SK-N-MC (cell line): ENCODE data around the gene PCSK6.
"Not testable (repeated sequence)": the region's sequence is repeated elsewhere in the genome, so short reads cannot be mapped to it uniquely, and the experiment has no call there.

Experiments
- DNase-seq: peaks from one replicate; pipeline ENCODE4 v3.0.0-alpha.2; 2011; ENCODE audit warnings: low read depth, low spot score
- H3K27ac ChIP-seq: fragments of 200-600 bp; sonication (generic); 2 replicates; pipeline ENCODE4 v1.5.1; 2016; ENCODE audit warnings: mixed run types
- H3K36me3 ChIP-seq: fragments of 200-600 bp; sonication (generic); 2 replicates; pipeline ENCODE4 v1.6.1; 2017; ENCODE audit warnings: antibody characterized with exemption, low read length, mixed read lengths; ENCODE audit not compliant: insufficient read depth
- H3K4me3 ChIP-seq: fragments of 200-600 bp; sonication (generic); 2 replicates; pipeline ENCODE4 v1.5.1; 2016
- H3K9ac ChIP-seq: fragments of 200-600 bp; sonication (generic); 2 replicates; pipeline ENCODE4 v1.8.0; 2017; ENCODE audit warnings: mixed run types, mixed read lengths; ENCODE audit not compliant: insufficient read length
- H3K9me3 ChIP-seq: fragments of 200-600 bp; sonication (generic); 2 replicates; pipeline ENCODE4 v1.6.1; 2017; ENCODE audit warnings: low read depth, mild to moderate bottlenecking, antibody characterized with exemption, low read length, moderate library complexity, mixed read lengths
- EZH2 ChIP-seq: fragments of 200-600 bp; sonication (generic); IDR thresholded peaks from one replicate; pipeline ENCODE4 v1.6.1; 2017; ENCODE audit warnings: antibody characterized with exemption
- FOXP2 ChIP-seq: optimal IDR thresholded peaks from 2 replicates; pipeline ENCODE3; 2011; ENCODE audit warnings: mild to moderate bottlenecking, moderate library complexity; ENCODE audit not compliant: insufficient read depth; ENCODE audit errors: extremely low read length, control extremely low read depth
- POLR2AphosphoS5 ChIP-seq: IDR thresholded peaks from 2 replicates; pipeline ENCODE4 v1.6.1; 2012; ENCODE audit warnings: mild to moderate bottlenecking, low read depth, low read length, borderline replicate concordance

PCSK6 gene

DNA sequence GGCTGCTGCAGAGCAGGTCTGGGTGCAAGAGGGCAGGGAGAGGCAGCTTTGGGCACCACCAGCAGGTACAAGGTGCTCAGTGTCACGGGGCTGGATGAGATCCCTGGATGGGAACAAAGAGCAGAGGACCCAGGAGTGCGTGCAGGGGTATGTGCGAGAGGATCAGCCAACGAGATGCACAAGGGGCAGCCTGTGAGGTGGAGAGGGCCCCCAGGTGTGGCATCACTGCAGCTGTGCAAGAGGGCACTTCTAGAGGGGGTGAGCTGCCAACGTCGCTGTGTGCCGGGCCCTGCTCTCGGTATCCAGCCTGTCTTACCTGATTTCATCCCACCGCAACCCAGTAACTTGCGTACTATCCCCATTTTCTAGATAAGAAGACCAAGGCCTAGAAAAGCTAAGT lies 127.1 kb downstream of the PCSK6 start:
- Histone ChIP-seq H3K9me3 (peaks cover 2% of the 10 kb centered on the region; the same call in 1 of the 2 replicates), H3K4me3 (no peak overlapping the region), H3K9ac (no peak overlapping the region), H3K27ac (no peak overlapping the region), H3K36me3 (peaks cover 12% of the 10 kb centered on the region)
- no peak for DNase-seq
- TF ChIP-seq POLR2AphosphoS5 (no peak), FOXP2 (no peak), EZH2 (no peak)

DNA sequence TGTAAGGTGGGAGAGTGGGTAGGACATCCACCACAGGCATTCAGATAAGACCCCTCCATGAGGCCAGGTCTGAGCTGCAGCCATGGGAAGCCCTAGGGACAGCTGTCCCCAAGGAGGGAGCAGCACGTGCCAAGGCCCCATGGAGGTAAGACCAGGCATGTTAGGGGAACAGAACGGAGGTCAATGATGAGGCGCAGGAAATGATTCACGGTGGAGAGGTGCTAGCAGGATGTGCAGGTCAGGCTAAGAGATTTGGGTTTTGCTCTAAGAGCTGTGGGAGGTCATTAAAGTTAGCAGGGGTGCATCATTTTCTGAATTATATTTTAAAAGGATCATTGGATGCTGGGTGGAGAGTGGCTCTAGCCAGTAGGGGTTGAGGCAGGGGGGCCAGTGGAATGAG lies 128.1 kb downstream of the PCSK6 start:
- no peak for DNase-seq
- TF ChIP-seq FOXP2: no peak
- TF ChIP-seq POLR2AphosphoS5: no peak
- no peak for TF ChIP-seq EZH2
- Histone ChIP-seq H3K27ac (no peak overlapping the region), H3K9ac (no peak overlapping the region), H3K36me3 (peaks cover 12% of the 10 kb centered on the region), H3K9me3 (peaks cover 2% of the 10 kb centered on the region; the same call in 1 of the 2 replicates), H3K4me3 (no peak overlapping the region)

DNA sequence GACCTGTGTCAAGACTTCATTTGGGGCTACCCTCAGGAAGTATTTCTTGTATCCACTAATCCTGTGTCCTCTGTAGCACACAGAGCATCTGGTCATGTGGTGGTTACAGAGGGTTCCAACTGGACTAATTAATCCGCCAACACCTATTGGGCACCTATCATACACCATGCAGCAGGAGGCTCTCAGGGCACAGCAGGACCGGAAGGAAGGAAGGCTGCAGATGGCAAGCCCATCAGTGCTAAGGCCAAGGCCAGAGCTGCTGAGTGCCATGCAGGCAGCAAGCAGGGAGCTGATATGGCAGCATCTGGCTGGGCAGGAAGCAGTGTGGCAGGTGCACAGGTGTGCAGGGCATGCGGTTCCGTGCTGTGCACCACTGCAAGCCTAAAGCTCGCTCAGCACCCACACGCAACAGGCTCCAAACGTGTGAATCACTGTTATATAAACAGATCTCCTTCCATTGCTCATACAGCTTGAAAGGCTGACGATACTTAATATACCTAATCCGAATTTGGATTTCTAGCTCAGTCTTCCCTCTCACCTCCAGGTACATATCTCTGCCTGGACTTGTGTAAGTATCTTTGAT lies 130.1 kb downstream of the PCSK6 start:
- DNase-seq: no peak
- H3K9me3 ChIP-seq: no peaks in the 10 kb centered on the region
- TF ChIP-seq FOXP2 (no peak), EZH2 (no peak), POLR2AphosphoS5 (no peak)
- H3K4me3 ChIP-seq: no peak overlapping the region
- no peak overlapping the region for H3K9ac ChIP-seq
- H3K27ac ChIP-seq: no peak overlapping the region
- H3K36me3 ChIP-seq: 0 out of 2 replicates have a peak, but pooled peaks cover under 1% of the 10 kb centered on the region

DNA sequence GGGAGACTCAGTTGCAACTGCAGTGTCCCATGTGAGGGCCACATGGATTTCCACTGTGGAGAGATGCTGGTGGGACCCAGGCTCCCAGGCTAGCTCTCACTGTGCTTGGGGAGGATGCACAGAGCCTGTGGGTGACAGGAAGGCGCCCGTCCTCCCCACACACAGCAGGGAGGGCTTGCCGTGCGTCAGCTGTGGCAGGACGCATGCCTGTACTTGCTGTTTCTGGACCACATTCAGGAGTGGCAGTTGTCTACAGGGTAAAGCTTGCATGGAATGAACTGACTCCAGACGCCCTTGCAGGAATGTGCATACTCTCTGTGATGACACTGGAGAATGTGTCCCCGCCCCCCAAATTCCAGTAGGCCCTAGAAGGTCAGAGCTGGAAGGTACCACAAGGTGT lies 130.6 kb downstream of the PCSK6 start:
- Histone ChIP-seq H3K27ac (no peak overlapping the region), H3K9me3 (no peaks in the 10 kb centered on the region), H3K4me3 (no peak overlapping the region), H3K36me3 (no peaks in the 10 kb centered on the region), H3K9ac (no peak overlapping the region)
- TF ChIP-seq EZH2: no peak
- TF ChIP-seq POLR2AphosphoS5: no peak
- TF ChIP-seq FOXP2: no peak
- no peak for DNase-seq

DNA sequence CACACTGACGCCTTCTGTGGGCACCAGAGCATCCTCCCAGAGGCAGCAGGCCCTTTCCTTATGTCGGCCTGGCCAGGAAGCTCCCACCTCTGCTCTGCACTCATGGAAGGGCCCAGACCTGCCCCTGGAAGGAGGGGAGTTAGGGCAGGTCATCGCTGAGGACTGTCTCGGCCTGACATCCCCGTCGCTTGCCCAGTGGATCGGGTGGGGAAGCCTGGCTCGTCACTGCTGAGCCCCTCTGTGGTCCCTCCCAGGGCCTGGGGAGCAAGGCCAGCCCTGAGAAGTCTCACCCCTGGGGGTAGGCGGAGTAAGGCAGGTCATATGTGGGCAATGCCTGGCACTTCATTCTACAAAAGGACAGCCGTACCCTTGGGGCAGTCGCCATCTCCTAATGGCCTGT lies 131.6 kb downstream of the PCSK6 start:
- DNase-seq: no peak
- Histone ChIP-seq H3K9ac (no peak overlapping the region), H3K36me3 (no peaks in the 10 kb centered on the region), H3K4me3 (no peak overlapping the region), H3K9me3 (no peaks in the 10 kb centered on the region), H3K27ac (no peak overlapping the region)
- TF ChIP-seq EZH2 (no peak), FOXP2 (no peak), POLR2AphosphoS5 (no peak)

DNA sequence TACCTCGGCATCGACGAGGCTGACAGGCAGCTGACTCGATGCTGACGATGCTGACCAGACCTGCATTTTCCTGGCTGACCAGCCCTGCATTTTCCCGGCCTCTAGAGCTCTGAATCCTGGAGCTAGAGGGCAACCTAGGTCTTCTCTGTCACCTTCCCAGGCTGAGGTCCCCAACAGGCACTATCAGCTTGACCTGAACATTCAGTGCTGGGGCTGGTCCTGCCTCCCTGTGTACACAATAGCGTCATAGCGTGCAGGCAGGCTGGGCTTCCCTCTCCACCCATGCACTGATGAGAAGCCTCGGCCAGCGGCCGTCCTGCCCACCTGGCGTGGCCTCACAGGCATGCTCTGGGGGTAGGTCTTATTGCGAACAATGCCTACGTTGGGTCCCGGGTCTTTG lies 132.2 kb downstream of the PCSK6 start:
- Histone ChIP-seq H3K4me3 (no peak overlapping the region), H3K36me3 (no peaks in the 10 kb centered on the region), H3K9ac (no peak overlapping the region), H3K9me3 (no peaks in the 10 kb centered on the region), H3K27ac (no peak overlapping the region)
- TF ChIP-seq FOXP2 (no peak), EZH2 (no peak), POLR2AphosphoS5 (no peak)
- no peak for DNase-seq

DNA sequence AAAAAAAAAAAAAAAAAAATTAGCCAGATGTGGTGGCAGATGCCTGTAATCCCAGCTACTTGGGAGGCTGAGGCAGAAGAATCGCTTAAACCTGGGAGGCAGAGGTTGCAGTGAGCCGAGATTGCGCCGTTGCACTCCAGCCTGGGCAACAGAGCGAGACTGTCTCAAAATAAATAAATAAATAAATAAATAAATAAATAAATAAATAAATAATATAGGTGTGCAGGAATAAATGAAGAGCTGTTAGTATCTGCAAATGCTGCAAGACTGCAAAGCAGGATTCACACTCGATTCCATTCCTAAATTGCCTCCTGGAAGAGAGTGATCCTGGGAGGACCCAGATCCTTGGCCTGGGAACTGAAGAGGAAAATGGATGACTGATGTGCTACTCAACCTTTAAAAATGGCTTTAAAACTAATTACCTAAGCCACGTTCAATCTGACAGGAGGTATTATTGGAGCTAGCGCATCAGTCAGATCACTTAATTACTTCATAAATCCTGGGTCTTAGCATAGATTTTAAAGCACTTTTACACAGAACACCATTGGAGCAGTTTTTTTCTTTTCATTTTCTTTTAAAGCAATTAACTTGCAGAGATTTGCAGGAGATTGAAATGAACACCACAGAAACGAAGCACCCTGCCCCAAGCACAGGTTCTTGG lies 132.9 kb downstream of the PCSK6 start:
- not testable (repeated sequence) for H3K36me3 ChIP-seq, H3K9ac ChIP-seq, H3K27ac ChIP-seq, H3K4me3 ChIP-seq, DNase-seq, H3K9me3 ChIP-seq

DNA sequence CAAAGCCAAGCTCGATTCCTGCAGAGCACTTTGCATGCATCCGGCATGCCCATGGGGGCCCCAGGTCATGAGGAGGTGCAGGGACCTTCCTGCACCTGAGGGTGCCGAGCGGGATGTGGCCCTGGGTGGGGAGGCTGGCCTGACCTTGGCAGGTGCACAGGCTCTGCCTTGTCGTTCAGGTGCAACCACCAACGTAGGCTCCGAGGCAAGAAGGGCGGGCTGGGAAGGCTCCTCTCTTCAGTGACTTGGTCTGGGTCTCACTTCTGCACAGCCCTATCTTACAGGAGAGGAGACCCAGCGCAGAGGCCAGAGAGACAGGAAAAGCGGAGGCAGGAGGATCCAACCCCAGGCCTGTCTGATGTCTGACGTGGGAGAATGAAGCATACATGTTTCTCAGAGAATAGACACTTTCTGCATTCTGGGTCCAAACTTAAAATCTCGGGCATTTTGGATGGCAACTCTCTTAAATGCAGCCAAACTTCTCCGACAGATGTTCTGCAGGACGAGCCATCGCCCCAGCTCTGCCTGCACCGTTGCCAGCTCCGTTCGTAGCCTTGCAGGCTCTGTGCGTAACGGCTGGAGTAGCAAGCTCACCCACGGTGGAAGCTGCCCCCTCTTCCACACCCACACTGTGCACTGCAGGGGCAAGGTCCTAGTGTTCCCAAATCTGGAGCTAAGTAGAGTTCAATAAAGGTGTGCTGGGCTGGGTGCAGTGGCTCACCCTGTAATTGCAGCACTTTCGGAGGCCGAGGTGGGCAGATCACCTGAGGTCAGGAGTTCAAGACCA lies 133.6 kb downstream of the PCSK6 start:
- Histone ChIP-seq H3K9ac (no peak overlapping the region), H3K27ac (no peak overlapping the region), H3K4me3 (no peak overlapping the region), H3K9me3 (no peaks in the 10 kb centered on the region), H3K36me3 (no peaks in the 10 kb centered on the region)
- TF ChIP-seq POLR2AphosphoS5: no peak
- no peak for DNase-seq
